GM18520 (cell line): ENCODE measurements around the gene GYS2.
"Not testable (repeated sequence)": the region's sequence is repeated elsewhere in the genome, so short reads cannot be mapped to it uniquely, and the experiment has no call there.

Experiments
- ATAC-seq: cut with Tn5 transposase; IDR thresholded peaks from one replicate; pipeline ENCODE4 v1.9.1; 2021; ENCODE audit not compliant: unreplicated experiment

GYS2 gene

GRCh38 chr12:21606175-21606574 is 1.5 kb upstream of the GYS2 start:
- no peak for ATAC-seq

- no peak for ATAC-seq
These were observed 1.9 kb downstream of the GYS2 start for GRCh38 chr12:21602774-21603173.

- ATAC-seq = no peak
These were observed 4.5 kb downstream of the GYS2 start for GRCh38 chr12:21600196-21600595.

- no peak for ATAC-seq
These were observed 5.3 kb downstream of the GYS2 start for GRCh38 chr12:21599143-21599999.

GRCh38 chr12:21598651-21599050 is 6.0 kb downstream of the GYS2 start:
- ATAC-seq = no peak

- not testable (repeated sequence) for ATAC-seq
These were observed 9.3 kb downstream of the GYS2 start for GRCh38 chr12:21595356-21595755.

GRCh38 chr12:21585485-21585884 is 19.2 kb downstream of the GYS2 start:
- ATAC-seq = no peak

GRCh38 chr12:21584403-21585182 is 20.1 kb downstream of the GYS2 start:
- ATAC-seq = not testable (repeated sequence)

- ATAC-seq = no peak
These were observed 21.1 kb downstream of the GYS2 start for GRCh38 chr12:21583587-21583986.

GRCh38 chr12:21580748-21581516 is 23.7 kb downstream of the GYS2 start:
- ATAC-seq = no peak

- no peak for ATAC-seq
These were observed 27.1 kb downstream of the GYS2 start for GRCh38 chr12:21577516-21577915.

- ATAC-seq = no peak
These were observed 28.2 kb downstream of the GYS2 start for GRCh38 chr12:21576431-21576830.

GRCh38 chr12:21573733-21574358 is 30.8 kb downstream of the GYS2 start:
- no peak for ATAC-seq

- no peak for ATAC-seq
These were observed 33.6 kb downstream of the GYS2 start for GRCh38 chr12:21571046-21571445.

GRCh38 chr12:21568115-21568514 is 36.5 kb downstream of the GYS2 start:
- ATAC-seq = no peak

GRCh38 chr12:21566907-21567394 is 37.7 kb downstream of the GYS2 start:
- ATAC-seq = no peak

- ATAC-seq = no peak
These were observed 38.3 kb downstream of the GYS2 start for GRCh38 chr12:21566223-21566906.

- ATAC-seq = no peak
These were observed 41.8 kb downstream of the GYS2 start for GRCh38 chr12:21562859-21563258.

- no peak for ATAC-seq
These were observed 43.5 kb downstream of the GYS2 start for GRCh38 chr12:21561158-21561557.
